Vagina (tissue), 2 donors: ENCODE data around the gene GATAD2A.

ENCODE experiments used
- POLR2A ChIP-seq, 2 donors: fragments of 450-650 bp; IDR thresholded peaks; one replicate each; pipeline ENCODE4 v1.6.1; 2017; ENCODE audit warnings: antibody characterized with exemption in 2 of 2, mild to moderate bottlenecking in 2 of 2, moderate library complexity in 2 of 2
- POLR2AphosphoS5 ChIP-seq, 2 donors: sonication (generic); formaldehyde crosslinking; IDR thresholded peaks; one replicate each; pipeline ENCODE4 v1.9.0; 2017; ENCODE audit warnings: antibody characterized with exemption in 2 of 2, mild to moderate bottlenecking in 2 of 2, low read depth in 1 of 2; ENCODE audit not compliant: insufficient read depth in 1 of 2
- TF ChIP-seq, protein P1 (sequence below), 3 experiments: fragments of 450-650 bp in 2 of 3; fragments of 200-600 bp in 1 of 3; sonication (generic) in 1 of 3; IDR thresholded peaks; one replicate each; pipeline ENCODE4 v1.5.1; 2017 to 2019; ENCODE audit warnings: antibody characterized with exemption in 3 of 3, mild to moderate bottlenecking in 2 of 3, moderate library complexity in 2 of 3

DNA sequence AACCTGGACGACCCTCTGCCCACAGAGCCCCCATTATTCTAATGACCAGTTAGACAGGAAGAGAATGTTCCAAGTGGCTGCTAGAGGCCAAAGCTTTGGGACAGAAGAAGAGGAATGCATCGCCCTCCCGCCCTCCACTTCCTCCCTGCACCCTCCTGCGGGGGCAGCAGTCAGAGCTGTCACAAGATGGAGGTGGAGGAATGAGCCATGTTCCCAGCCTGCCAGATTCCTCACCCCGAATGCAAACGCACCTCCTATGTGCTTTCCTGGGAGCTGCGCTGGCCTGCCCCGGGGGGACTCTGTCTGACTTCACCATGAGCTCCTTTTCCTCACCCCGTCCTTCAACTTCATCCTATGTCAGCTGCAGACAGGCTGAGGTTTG lies 124.9 kb downstream of the GATAD2A start:
- TF ChIP-seq, protein P1, sequence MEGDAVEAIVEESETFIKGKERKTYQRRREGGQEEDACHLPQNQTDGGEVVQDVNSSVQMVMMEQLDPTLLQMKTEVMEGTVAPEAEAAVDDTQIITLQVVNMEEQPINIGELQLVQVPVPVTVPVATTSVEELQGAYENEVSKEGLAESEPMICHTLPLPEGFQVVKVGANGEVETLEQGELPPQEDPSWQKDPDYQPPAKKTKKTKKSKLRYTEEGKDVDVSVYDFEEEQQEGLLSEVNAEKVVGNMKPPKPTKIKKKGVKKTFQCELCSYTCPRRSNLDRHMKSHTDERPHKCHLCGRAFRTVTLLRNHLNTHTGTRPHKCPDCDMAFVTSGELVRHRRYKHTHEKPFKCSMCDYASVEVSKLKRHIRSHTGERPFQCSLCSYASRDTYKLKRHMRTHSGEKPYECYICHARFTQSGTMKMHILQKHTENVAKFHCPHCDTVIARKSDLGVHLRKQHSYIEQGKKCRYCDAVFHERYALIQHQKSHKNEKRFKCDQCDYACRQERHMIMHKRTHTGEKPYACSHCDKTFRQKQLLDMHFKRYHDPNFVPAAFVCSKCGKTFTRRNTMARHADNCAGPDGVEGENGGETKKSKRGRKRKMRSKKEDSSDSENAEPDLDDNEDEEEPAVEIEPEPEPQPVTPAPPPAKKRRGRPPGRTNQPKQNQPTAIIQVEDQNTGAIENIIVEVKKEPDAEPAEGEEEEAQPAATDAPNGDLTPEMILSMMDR (IDR thresholded peaks at IDR 0.05), result no peak
- TF ChIP-seq POLR2A (IDR thresholded peaks at IDR 0.05) (no peak), POLR2AphosphoS5 (IDR thresholded peaks at IDR 0.05; ENCODE audit: insufficient read depth in 1 of 2, low read depth in 1 of 2) (no peak)
